Epithelial cell of esophagus (primary cell): ENCODE results near the gene LRRK1.

Experiments
- DNase-seq: peaks from one replicate; pipeline ENCODE4 v3.0.0; 2010; ENCODE audit warnings: low read depth
- H3K4me3 ChIP-seq: 2 replicates; pipeline ENCODE4 v1.5.1; 2011; ENCODE audit warnings: mild to moderate bottlenecking, low read length, control low read depth
- CTCF ChIP-seq: IDR thresholded peaks from 2 replicates; pipeline ENCODE4 v1.5.1; 2011; ENCODE audit warnings: low read depth, mild to moderate bottlenecking, low read length, control low read depth, inconsistent platforms; ENCODE audit not compliant: insufficient read depth; ENCODE audit errors: missing control alignments

Gene LRRK1

GRCh38 chr15:100941536-100941935 lies 22.4 kb downstream of the LRRK1 start:
- H3K4me3 ChIP-seq, result no peak overlapping the region
- no peak for TF ChIP-seq CTCF
- no peak for DNase-seq

- no peak overlapping the region for H3K4me3 ChIP-seq
- TF ChIP-seq CTCF, result no peak
Observed at GRCh38 chr15:100942656-100943425, 23.7 kb downstream of the LRRK1 start.

DNA sequence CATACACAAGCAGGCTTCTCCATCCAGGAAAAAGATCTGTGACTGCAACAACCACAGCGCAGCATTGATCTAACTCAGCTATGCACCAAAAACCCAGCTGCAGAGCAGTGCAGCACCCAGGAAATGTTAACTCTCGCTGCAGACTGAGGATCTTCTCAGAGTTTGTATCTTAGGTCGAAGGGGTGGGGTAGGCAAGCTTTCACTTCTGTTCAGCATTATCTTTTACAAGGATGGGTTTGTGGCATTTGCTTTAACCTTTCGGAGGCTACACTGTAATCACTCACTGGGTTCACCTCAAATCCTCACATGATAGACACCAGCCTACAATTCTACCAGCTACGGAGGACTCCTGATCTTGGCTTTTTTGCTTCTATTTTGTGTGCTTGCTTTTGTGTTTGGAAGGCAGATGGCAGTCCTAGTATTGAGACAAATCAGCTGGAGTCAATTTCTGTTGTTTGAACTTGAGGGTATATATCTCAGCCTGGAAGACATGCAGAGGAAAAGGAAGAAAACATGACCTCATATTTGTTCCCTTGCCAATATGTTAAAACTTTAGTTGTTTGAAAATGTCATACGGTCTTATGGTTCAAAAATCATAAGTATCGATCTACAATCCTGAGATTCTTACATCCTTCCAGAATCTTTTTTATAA lies 25.2 kb downstream of the LRRK1 start:
- no peak for DNase-seq
- H3K4me3 ChIP-seq, result no peak overlapping the region
- no peak for TF ChIP-seq CTCF

More at GRCh38 chr15:100942656-100943425, 23.7 kb downstream of the LRRK1 start:
- no peak for DNase-seq

DNA sequence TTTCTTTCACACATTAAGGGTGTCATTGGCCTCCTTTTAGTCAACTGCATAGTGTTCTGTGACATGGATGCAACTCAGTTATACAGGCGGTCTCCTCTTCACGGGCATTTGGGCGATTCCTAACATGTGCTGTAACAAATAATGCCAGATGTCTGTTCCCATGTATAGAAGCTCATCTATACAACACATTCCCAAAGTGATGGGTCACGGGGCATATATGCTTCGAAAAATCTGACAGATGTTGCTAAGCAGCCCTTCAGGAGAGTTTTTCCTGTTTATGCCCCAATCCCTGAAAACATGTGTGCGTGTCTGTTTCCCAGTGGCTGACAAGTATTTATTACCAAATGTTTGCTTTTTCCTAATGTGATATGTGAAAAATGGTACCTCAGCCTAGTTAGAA lies 25.8 kb downstream of the LRRK1 start:
- H3K4me3 ChIP-seq, result no peak overlapping the region
- no peak for DNase-seq
- no peak for TF ChIP-seq CTCF

DNA sequence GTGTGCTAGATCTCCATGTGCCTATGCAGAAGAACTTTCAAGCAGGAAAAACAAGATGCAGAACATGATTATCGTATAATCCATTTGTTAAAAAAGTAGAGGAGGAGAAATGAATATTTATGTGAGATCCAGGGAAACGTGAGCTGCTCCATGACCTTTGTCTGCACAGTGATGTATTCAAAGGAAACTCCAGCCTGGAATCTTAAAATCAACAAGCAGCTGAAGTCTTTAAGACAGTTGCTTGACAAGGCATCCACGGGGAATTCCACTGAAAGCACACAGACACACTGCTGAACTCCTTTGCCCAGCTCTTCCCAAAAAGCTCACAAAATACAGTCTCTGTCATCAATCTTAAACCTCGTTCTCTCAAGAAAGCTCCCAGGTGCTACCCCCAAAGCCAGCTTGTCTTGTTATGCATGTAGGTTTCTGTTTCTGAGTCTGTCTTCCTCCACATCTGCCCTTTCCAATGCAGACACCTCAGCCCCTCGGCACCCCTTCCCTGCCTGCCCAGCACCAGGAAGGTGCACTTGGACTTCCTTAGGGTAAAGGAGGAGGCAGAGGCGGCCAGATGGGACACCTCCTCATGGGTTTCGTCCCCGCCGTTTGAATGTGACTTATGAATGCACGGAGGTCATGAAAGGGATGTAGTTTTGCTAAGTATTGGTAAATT lies 28.7 kb downstream of the LRRK1 start:
- no peak for DNase-seq
- no peak overlapping the region for H3K4me3 ChIP-seq
- no peak for TF ChIP-seq CTCF

DNA sequence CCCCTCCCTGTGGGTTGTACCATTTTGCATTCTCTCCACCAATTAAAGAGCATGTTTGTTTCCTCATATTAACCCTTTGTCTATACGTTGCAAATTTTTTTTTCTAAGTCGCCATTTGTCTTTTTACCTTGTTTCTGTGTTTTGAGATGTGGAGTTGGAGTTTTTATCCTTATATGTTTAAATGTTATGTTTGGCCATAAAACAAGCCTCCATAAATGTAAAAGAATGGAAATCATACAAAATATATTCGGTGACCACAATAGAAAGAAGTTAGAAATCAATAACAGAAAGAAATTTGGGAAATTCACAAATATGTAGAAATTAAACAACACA lies 29.2 kb downstream of the LRRK1 start:
- DNase-seq, result no peak
- no peak overlapping the region for H3K4me3 ChIP-seq
- TF ChIP-seq CTCF, result no peak
